ENCODE data around the gene CREB5.

The CREB5 gene

DNA sequence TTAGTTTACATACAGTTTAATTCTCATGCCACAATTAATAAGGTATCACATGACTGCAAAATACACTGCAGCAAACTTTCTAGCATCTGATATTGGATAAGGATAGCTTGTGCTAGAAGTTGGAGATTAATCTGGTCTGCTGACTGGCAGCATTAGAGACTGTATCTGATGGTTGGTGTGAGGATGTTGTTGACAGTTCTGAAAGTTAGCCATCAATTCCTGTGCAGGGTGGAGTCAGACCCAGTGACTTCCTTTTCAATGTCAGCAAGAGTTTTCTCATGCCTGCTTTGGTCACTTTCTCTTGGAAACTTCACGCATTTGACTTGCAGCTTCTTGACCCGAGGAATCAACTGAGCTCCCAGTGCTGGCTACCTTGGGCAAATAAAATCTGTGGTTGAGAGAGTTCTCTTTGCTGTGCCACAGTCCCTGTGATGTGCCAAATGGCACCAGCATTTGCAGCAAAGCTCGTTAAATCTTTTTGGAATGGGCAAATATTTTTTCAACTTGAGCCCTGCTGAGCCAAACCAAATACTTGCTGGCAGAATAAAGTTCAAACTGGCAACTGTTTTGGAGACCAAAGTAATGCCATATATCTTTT, 312.8 kb downstream of the CREB5 start:
- DNase-seq: no peak

DNA sequence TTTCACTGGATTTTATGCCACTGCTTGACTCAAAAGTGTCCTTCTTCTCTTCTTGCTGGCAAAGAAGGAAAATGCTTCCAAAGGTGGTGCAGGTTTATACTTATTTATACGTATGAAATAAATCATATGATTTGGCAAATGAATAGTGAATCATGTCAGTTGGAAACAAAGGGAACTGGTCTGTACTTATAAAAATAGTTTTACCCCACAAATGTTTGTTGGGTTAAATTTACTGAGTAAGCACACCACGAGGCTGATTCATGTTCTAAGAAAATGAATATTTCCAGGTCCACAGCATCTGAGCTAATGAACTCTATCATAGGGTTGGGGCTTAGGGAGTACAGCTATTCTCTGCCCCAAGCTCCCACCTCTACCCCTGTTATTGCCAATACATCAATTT, 313.6 kb downstream of the CREB5 start:
- no peak for DNase-seq

DNA sequence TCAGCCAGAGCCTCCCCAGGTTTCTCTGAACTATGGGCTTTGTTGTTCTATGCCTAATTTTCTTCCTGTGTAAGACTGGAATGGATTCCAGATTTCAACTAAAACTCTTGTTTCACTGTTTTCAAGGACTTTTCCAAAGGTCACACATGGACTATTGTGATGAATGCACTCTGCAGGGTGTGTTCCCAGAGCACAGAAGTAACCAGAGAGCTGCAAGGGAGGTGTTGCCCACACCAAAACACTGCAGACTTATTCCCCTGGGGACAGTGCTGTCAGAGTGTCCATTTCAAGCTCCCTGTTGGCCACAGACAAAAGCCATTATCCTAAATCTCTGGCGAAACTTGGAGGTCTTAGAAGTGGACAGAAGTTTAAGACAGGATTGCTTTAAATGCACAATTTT, 314.2 kb downstream of the CREB5 start:
- DNase-seq: no peak

DNA sequence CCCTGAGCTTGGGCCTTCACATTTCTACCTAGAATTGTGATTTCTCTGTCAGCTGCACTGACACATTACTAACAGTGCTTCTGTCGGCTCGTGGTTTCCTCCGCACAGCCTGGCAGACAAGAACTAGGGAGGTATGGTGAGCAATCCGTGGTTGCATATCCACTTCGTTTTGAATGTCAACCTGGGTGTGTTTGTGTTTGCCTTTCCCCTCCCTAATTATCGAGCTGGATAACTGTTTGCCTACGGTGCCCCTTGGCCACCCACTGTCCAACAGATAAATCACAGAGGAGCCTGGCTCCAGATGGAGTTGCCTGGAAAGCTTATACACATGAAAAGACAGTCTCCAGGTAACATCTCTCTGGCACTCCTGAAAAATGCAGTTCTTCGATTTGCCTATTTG, 317.0 kb downstream of the CREB5 start:
- DNase-seq: no peak

DNA sequence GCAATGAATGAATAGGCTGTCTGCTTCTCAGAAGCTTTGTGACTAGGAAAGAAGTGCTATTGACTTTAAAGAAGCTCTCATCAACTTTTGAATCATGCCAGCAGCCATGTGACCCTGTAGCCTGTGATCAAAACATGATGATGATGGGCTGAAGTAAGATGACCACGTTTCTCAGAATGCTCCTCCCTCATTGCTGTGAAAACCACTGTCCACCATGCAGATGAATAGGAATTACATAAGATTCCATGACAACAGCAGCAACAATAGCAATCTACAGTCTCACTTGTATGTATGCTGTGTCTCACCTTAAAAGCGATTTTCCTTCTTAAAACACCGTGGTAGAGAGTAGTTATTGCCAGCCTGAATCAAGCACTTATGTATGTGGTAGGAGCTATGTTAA, 317.4 kb downstream of the CREB5 start:
- DNase-seq: no peak

DNA sequence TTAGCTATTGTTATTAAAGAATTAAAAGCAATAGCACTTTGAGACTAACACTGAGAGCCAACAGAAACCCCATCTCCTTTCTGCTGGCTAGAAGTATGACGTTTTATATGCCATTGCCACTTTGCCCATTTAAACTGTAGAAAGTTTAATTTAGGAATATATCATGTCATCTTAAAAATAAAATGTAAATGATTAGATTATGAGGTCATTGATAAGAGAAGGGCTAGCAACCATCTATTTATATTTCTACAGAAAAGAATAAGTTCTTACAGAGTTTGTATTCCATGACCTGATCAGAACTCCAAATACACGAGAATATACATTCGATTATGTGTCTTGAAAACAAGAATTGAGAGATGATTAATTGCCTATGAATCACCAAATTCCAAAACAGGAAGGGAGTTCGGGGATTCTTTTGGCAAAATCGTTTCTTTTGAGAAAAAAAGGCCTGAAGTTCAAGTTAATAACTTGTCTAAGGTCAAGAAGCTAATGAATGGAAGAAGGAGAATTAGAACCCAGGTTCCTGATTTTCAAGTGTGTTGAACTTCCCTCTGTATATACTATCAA, 318.9 kb downstream of the CREB5 start:
- no peak for DNase-seq

DNA sequence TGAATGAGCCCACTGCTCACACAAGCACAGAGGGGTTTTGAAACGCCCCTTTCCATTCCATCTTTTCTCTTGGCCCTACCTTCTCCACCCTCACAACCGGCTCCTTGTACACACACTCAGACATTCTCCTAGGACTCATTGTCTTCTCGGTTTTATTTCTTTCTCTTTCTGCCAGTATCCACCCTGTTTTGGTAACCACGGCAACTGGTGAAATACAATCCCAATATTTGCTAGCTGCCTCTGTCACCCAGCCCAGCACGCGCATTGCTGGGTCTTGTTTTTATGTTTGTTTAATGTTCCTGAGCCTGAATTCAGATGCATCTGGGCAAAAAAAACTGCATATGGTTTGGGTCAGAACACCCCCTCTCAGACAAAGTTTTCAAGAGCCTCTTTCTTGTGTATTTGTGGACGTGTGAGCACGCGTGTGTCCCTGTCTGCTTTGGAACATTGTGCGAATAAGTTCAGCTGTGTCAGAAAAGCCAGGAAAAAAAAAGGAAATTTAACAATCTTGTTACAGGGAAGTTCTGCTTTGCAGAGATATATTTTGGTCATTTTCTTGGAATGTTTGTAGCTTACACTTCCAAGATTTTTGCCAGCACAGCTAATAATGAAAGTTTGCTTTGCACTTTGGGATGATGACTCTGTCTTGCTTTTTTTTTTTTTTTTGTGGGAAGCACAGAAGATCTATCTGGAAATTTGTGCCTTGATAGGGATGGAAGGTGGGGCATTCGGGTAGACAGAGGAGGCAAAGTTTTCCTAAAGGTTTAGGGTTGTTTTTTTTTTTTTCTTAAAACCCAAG, 320.0 kb downstream of the CREB5 start:
- DNase-seq: peak; percentile 39

DNA sequence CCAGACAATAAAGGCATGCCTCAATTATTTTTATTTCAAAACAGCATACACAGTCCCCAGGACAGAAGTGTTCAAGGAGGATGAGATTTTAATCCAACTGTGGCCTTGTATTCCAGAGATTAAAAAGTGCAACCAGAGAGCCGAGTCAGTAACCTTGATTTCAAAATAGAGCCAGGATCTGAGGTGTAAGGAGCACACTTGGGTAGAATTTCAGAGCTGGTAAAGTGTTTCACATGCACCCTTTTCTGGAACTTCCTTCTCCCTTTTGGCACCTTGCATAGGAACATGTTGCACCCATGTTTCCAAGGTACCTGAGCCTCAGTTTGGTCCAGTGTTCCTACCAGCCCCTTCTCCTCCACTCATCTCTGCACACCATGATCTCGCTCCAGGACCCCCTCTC, 320.7 kb downstream of the CREB5 start:
- DNase-seq: no peak

DNA sequence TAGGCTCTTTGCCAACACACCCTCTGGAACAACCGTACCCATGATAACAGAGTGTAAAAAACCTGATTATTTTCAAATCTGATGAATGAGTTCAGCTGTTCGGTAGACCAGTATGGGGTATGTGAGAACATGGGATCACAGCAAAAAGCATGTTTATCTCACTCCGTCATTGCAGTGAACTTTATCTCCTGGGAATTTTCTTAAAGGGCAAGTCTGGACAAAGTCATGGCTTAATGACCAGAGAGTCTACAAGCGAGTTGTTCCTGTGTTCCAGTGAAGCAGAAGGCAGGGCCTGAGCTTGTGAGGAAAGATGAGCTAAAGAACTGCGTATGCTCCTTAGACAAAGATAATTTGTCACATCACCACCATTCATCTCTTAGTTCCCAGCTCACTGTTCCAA, 326.1 kb downstream of the CREB5 start:
- no peak for DNase-seq

DNA sequence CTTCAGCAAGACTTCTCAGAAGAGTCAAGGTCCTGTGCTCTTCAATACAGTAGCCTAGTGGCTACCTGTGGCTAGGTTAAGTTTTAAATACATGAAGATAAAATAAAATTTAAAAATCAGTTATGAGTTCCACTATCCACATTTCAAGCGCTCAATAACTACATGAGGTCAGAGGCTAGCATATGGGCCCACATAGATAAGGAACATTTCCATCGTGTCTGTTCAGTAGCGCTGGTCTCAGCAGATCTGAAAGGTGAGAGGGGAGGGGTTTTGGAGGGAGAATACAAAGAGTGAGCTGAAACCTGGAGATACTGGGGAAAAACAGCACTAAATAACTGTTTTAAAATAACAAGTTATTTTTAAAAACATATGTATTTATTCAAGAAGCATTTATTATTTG, 326.8 kb downstream of the CREB5 start:
- DNase-seq: no peak

DNA sequence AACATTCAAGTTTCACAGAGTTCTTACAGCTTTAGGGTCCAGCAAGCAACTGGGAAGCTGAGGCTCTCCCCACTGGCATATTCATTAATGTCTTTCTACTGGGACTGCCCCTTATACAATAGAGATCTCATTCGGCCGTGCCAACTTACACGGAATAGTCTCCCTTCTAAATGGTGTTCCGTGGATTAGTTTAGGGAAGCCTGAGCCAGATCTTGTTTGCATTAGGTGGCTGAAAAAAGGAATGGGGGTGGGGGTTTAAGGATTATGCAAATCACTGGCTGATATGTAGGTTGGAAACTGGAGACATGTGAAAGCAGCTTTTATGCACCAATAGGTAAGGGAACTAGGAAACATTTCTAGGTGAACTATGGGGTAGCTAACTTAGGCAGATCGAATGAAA, 327.5 kb downstream of the CREB5 start:
- DNase-seq: no peak

DNA sequence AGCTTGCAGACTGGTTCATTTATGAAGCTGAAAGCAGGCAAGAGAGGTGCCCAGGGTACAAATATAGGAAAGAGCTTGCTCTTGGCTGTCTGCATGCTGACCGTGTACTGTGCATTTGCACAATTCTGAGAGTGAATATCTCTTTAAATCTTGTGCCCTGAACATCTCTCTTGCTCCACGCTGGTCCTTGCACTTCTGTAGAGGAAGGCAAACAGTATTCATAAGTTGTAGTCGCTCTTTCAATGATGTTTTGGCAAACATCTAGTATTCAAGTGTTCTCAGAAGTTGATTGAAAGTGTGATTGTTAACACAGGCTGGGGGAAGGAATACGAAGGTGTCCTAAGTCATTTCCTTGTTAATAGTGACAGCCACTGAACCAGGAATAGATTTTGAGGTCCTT, 332.6 kb downstream of the CREB5 start:
- DNase-seq: no peak

DNA sequence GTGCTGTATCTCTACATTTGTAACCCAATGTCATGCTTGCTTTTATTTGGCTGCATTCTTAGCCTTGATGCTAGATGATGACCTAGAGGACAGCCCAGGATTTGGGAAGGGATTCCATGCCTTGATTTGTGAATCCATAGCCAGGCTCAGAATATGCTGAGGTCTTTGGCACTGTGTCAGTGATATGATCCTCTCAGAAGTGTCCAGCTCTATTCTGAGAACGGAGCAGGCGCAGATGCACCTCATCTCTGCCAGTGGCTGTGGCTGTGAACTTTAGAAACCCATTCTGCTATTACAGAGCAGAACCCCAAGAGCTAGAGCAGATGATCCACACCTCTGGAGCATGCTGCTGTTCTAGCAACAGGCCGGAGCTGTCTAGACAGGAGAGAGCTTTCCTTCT, 333.0 kb downstream of the CREB5 start:
- DNase-seq: no peak

DNA sequence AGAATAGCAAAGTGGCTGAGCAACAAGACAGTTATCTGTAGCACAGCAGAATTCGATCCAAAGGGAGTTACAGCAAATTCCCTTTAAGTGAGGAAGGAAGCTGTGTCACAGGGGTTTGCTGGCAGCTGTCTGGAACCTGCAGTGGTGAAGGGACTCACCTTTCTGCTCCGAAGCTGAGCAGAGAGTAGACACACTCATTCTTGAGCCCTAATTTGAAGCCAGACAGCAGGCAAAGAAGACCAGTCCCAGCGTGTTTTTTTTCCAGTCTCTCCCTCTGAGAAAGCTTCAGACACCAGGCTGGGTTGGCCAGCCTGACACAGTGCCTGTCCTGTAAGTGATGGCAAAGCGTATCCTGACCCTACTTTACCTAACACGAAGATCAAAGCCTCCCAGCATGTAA, 335.1 kb downstream of the CREB5 start:
- no peak for DNase-seq

DNA sequence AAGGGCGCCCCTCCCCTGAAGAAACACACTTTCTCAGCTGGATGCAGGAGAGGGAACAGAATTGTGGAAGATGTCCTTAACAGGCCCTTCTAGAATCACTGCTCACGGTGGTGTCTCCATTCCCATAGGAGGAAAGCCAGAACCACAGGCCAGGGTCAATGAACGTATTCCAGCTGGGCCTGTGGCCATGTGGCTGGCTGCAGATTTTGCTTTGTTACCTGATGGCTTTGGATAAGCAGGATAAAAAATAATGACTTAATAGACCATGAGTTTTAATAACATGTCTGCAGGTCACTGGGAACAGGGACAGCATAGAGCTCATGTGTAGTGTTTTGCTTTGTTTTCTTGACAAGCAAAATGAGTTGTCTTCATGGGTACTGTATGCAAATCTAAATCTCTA, 335.5 kb downstream of the CREB5 start:
- DNase-seq: no peak

DNA sequence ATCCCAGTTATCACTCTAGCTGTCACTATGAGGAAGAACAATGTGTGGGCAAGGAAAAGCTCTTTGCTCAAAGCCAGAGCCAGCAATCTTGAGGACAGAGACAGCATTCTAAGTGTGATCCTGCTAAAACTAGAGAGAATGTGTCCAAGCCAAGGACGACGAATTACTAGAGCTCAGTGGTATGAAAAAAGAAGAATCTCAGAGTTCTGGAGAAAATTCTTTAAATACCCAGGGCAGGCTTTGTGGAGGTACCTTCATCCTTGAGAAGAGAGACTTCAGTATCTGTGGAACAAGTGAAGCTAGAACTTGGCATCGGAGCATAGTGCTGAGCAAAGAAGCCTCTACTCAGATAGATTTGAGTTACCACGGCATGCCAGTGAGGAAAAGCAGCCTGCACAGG, 336.0 kb downstream of the CREB5 start:
- no peak for DNase-seq

DNA sequence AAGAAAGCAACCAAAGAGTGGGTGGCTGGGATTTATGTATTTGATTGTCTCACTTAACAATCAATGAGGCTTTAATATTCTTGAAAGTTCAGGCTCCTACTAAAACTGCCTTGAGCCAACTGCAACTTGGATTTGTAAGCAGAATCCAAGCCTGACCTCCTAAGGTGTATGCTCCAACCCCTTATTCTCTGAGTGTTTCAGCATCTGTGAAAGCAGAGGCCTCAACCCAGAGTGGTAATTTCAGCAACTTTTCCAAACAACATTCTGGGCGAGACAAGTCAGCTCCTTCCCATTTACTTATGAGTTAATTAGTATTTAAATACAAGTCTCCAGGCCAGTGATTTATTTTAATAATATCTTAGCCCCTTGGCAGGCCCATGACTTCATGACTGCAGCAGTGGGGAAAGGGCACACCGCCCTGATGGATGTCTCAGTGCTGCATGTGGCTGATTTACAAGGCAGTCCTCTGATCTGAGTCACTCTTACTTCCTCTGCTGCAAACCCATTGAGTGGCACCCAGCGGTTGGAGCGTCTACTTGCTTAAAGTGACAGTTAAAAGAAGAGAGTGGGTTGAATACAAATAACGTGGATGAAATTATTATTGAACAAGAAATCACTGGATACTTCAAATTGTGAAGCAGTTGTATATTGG, 336.7 kb downstream of the CREB5 start:
- DNase-seq: peak; percentile 85

DNA sequence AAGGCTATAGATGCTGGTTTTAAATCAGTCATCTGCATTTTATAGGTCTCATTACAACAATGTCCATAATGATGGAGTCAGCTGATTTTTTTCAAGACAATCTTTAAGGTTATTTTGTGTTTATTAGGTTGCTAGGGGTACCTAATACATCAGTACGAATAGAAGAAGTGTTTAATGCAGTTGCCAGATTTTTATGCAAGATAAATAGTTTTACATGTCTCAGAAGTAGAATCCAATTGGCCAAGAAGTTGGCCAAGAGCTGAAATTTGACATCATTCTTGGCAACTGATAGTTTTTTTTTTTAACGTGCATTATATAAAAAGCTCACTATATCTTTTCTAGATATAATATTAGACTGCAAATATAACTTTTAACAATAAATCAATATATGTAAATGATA, 337.3 kb downstream of the CREB5 start:
- DNase-seq: no peak

DNA sequence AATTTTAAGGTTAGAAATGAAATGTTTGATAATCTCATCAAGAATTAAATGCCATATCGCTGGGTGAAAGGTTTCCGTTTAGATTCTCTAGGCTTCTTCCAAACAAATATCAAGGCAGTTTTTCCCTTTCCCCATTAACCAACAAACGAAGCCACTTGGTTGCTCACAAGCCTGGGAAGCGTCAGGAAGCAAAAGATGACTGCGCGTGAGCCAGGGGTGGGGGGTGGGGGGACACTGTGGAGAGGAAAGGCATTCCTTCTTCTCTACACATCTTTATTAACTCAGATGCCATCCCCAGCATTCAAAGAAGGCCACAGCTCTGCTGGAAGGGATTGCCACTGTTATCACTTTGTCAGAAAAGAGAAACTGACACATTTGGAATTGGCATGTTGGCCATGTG, 338.7 kb downstream of the CREB5 start:
- no peak for DNase-seq

DNA sequence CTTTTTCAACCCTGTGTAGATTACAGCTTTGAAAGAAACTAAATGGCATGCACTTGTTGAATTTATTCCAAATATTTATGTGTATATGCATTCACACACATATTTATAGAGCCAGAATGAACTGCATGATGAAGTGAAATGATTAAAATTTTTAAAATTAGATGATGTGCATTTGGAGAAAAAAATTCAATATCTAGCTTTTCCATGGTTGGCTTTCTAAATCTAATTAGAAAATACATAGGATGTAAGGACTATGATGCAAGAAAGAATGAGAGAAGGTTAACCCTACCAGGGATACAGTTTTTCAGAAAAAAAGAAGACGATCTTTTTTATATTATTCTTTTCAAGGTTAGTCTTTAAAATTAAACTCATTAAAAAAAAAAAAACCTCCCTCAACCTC, 341.3 kb downstream of the CREB5 start:
- DNase-seq: no peak

DNA sequence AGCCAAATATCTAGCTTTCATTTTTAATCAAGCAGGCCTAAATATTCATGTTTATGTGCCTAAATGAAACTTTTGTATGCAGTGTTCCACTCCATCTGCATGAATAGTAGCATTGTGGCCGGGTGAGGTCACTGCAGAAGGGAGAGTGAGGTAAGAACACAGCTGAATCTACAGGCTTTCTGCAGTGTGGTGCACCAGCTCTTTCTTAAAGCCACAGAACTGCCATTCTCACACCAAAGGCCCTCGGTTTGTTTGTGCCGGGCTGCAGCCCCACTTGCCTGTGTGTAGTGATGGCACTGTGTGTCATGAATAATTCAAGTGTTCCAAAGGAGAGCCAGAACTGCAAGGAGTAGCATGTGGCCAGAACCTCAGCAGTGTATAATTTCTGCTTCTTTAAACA, 341.7 kb downstream of the CREB5 start:
- peak; percentile 55 for DNase-seq

DNA sequence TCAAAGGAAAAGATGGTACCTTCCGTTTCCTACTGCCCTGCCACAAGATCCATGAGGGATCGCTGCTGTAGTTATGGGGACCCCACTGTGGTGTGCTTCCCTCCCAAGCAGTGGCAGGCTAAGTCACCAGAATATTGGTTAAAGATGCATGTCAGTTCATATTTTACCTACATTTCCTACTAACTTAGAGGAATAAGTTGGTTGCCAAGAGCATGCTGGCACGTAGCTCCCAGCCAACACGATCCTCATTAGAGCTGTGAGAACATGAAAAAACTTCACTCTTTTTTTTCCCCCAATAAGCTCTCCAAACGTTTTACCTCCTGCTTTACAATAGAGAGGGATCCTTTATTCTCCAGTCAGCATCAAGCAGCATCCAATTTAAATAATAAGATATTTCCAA, 342.1 kb downstream of the CREB5 start:
- no peak for DNase-seq

DNA sequence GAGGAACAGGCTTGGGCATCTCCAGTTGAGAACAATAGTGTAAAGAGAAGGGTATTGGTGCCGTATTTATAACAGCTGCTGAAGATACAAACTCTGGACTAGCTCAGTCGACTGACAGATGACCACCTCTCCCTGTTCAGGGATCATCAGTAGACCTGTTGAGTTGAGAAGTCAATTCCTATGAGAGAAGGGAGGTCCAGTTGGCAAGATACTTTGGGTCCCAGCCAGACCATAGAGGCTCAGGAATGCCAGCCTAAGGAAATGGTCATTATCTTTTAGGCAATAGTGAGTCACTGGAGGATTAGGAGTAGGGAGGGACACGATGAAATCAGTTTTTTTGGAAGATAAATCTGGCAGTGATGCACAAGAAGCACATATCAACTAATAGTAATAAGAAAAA, 342.9 kb downstream of the CREB5 start:
- DNase-seq: peak; percentile 81

DNA sequence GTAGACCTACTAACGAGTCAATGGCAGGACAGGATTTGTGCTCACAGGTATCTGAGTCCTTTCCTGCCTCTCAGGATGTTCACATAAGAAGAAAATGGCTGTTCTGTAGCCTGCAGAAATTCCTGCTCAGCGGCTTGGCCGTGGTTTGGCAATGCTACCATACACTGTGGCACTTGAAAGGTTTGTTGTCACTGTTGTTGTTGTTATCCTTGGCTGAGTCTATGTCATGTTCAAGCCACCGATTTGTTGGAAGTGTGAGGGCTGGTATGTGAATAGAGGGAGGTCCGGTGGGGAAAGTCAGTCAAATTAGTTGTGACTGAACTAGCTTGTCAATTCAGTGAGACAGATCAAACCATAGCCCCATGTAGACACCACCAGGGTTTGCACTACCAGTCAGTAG, 345.9 kb downstream of the CREB5 start:
- no peak for DNase-seq

All from EL (cell line).